ENCODE measurements around the gene SV2C.

The SV2C gene

GRCh38 chr5:76143884-76144283, 60.7 kb downstream of the SV2C start:
- no peaks in the 10 kb centered on the region for H3K4me1 ChIP-seq (ENCODE audit: control insufficient read depth, insufficient read depth, low read length)
- TF ChIP-seq KLF10 (tag by site-specific recombination; IDR thresholded peaks at IDR 0.05) (no peak), ZNF221 (tag by site-specific recombination; IDR thresholded peaks at IDR 0.05; ENCODE audit: borderline replicate concordance) (no peak), ZNF350 (tag by site-specific recombination; IDR thresholded peaks at IDR 0.05) (no peak), ZNF473 (tag by site-specific recombination; IDR thresholded peaks at IDR 0.05) (no peak), ZNF175 (tag by site-specific recombination; IDR thresholded peaks at IDR 0.05) (no peak), GLIS1 (tag by site-specific recombination; IDR thresholded peaks at IDR 0.05) (no peak), ZNF138 (tag by site-specific recombination; IDR thresholded peaks at IDR 0.05; ENCODE audit: borderline replicate concordance) (no peak), ZNF560 (tag by site-specific recombination; IDR thresholded peaks at IDR 0.05; ENCODE audit: borderline replicate concordance) (no peak), MEIS1 (CRISPR knock-in tag; IDR thresholded peaks at IDR 0.05; ENCODE audit: borderline replicate concordance) (no peak), ZNF202 (tag by site-specific recombination; IDR thresholded peaks at IDR 0.05; ENCODE audit: borderline replicate concordance) (no peak), ZBTB8A (tag by site-specific recombination; IDR thresholded peaks at IDR 0.05) (no peak), ZFP41 (tag by site-specific recombination; IDR thresholded peaks at IDR 0.05; ENCODE audit: borderline replicate concordance) (no peak)
- CTCF ChIA-PET: interaction anchor here (3.2 kb wide), 1 partner anchor 31 kb away, joined by 26 read pairs; no protein-coding TSS in a partner anchor
- H3K9me3 ChIP-seq (ENCODE audit: control insufficient read depth, insufficient read depth, low read depth, low read length): no peaks in the 10 kb centered on the region
- no peaks in the 10 kb centered on the region for H3K36me3 ChIP-seq (ENCODE audit: control insufficient read depth in 2 of 2, insufficient read depth in 1 of 2, low read length in 2 of 2)
- H3K27ac ChIP-seq (ENCODE audit: extremely low read depth, low read depth, low read length): no peak overlapping the region
- POLR2A ChIA-PET: no interaction called here
- H3K4me3 ChIP-seq (ENCODE audit: low read depth, low read length): no peak overlapping the region

- ChIA-PET POLR2A (no interaction called here), CTCF (interaction anchor here (0.7 to 3.2 kb wide), 4 partner anchors 9 to 68 kb away, joined by 3 to 26 read pairs (median 4); no protein-coding TSS in a partner anchor)
- Histone ChIP-seq H3K9me3 (ENCODE audit: control insufficient read depth, insufficient read depth, low read depth, low read length) (no peaks in the 10 kb centered on the region), H3K27ac (ENCODE audit: extremely low read depth, low read depth, low read length) (no peak overlapping the region), H3K4me3 (ENCODE audit: low read depth, low read length) (no peak overlapping the region), H3K4me1 (ENCODE audit: control insufficient read depth, insufficient read depth, low read length) (no peaks in the 10 kb centered on the region), H3K36me3 (ENCODE audit: control insufficient read depth in 2 of 2, insufficient read depth in 1 of 2, low read length in 2 of 2) (no peaks in the 10 kb centered on the region)
- TF ChIP-seq ZNF292 (tag by site-specific recombination; IDR thresholded peaks at IDR 0.05; ENCODE audit: borderline replicate concordance, low read depth) (no peak), AEBP2 (tag by site-specific recombination; IDR thresholded peaks at IDR 0.05; ENCODE audit: borderline replicate concordance) (no peak), SCRT1 (tag by site-specific recombination; IDR thresholded peaks at IDR 0.05; ENCODE audit: borderline replicate concordance) (no peak), ZNF214 (tag by site-specific recombination; IDR thresholded peaks at IDR 0.05; ENCODE audit: borderline replicate concordance) (no peak), ZNF2 (tag by site-specific recombination; IDR thresholded peaks at IDR 0.05) (no peak), ZBTB6 (tag by site-specific recombination; IDR thresholded peaks at IDR 0.05) (no peak), PRDM10 (tag by site-specific recombination; IDR thresholded peaks at IDR 0.05) (no peak), ZFP37 (tag by site-specific recombination; IDR thresholded peaks at IDR 0.05) (no peak), IKZF3 (tag by site-specific recombination; IDR thresholded peaks at IDR 0.05) (no peak), ZFP3 (tag by site-specific recombination; IDR thresholded peaks at IDR 0.05; ENCODE audit: low read depth) (no peak)
Measured at GRCh38 chr5:76144513-76145274, 61.5 kb downstream of the SV2C start.

Data from HEK293 (cell line).